Hematopoietic multipotent progenitor cell treated with erythropoietin and hydrocortisone succinate and interleukin-3 and kit ligand, for 6 days (in vitro differentiated cells): ENCODE data around the gene SIRT4.
"Not testable (repeated sequence)": the region's sequence is repeated elsewhere in the genome, so short reads cannot be mapped to it uniquely, and the experiment has no call there.

Experiments used
- DNase-seq: peaks from one replicate; pipeline ENCODE4 v3.0.0-alpha.2; 2015

The SIRT4 gene

GRCh38 chr12:120336392-120336791 is 34.3 kb downstream of the SIRT4 start:
- DNase-seq, result not testable (repeated sequence)

GRCh38 chr12:120337730-120338129 is 35.6 kb downstream of the SIRT4 start:
- no peak for DNase-seq

GRCh38 chr12:120339256-120339655 is 37.1 kb downstream of the SIRT4 start:
- no peak for DNase-seq

- no peak for DNase-seq
Measured at GRCh38 chr12:120342175-120343038, 40.3 kb downstream of the SIRT4 start.

GRCh38 chr12:120343039-120343537 is 41.0 kb downstream of the SIRT4 start:
- DNase-seq, result no peak

- no peak for DNase-seq
Measured at GRCh38 chr12:120343692-120344091, 41.6 kb downstream of the SIRT4 start.

GRCh38 chr12:120346031-120346430 is 43.9 kb downstream of the SIRT4 start:
- no peak for DNase-seq

- no peak for DNase-seq
Measured at GRCh38 chr12:120346681-120347080, 44.6 kb downstream of the SIRT4 start.

- no peak for DNase-seq
Measured at GRCh38 chr12:120347766-120348165, 45.6 kb downstream of the SIRT4 start.

GRCh38 chr12:120350576-120351350 is 48.6 kb downstream of the SIRT4 start:
- no peak for DNase-seq

GRCh38 chr12:120352117-120352516 is 50.0 kb downstream of the SIRT4 start:
- no peak for DNase-seq

GRCh38 chr12:120353136-120353535 is 51.0 kb downstream of the SIRT4 start:
- no peak for DNase-seq

- no peak for DNase-seq
Measured at GRCh38 chr12:120353556-120354317, 51.6 kb downstream of the SIRT4 start.

GRCh38 chr12:120356567-120357030 is 54.5 kb downstream of the SIRT4 start:
- DNase-seq, result peak; percentile 87

GRCh38 chr12:120357104-120357503 is 55.0 kb downstream of the SIRT4 start:
- DNase-seq, result no peak

GRCh38 chr12:120358412-120359100 is 56.4 kb downstream of the SIRT4 start:
- no peak for DNase-seq

GRCh38 chr12:120359128-120359527 is 57.0 kb downstream of the SIRT4 start:
- no peak for DNase-seq

- peak; percentile 72 for DNase-seq
Measured at GRCh38 chr12:120361506-120362208, 59.5 kb downstream of the SIRT4 start.
